Bronchial epithelial cell (primary cell): ENCODE measurements around the gene TSHR. TPM values are rescaled to one million over a fixed set of nuclear protein-coding genes. Genes with fewer than 3 reads are reported as not detected.

Experiments used
- DNase-seq: peaks from one replicate; pipeline ENCODE4 v3.0.0-alpha.2; 2010; ENCODE audit warnings: low read depth
- FAIRE-seq: peaks from 2 replicates; lab custom pipeline; 2011; peaks lifted over from hg19 to GRCh38; lab: Jason Lieb, UNC
- H3K27me3 ChIP-seq: 2 replicates; pipeline ENCODE4 v1.5.1; 2011; ENCODE audit warnings: low read length; ENCODE audit not compliant: control insufficient read depth, insufficient read depth
- H3K36me3 ChIP-seq: 2 replicates; pipeline ENCODE4 v1.5.1; 2011; ENCODE audit warnings: low read length; ENCODE audit not compliant: control insufficient read depth, insufficient read depth
- H3K4me3 ChIP-seq: 2 replicates; pipeline ENCODE4 v1.5.1; 2011; ENCODE audit warnings: mild to moderate bottlenecking, low read depth, low read length, control low read depth
- CTCF ChIP-seq: IDR thresholded peaks from 2 replicates; pipeline ENCODE4 v1.5.1; 2011; ENCODE audit warnings: mild to moderate bottlenecking, moderate library complexity, low read length, control low read depth, inconsistent platforms; ENCODE audit not compliant: insufficient read depth, severe bottlenecking
- total RNA-seq: library from RNA; depleted of rRNA; stranded (reverse); fragments of >200 nt; gene quantifications from 2 replicates; pipeline ENCODE4 v1.2.1, GENCODE V29; 2014

Gene TSHR
- total RNA-seq, 1 donor from 2014 or later: not detected

- Histone ChIP-seq H3K27me3 (no peaks in the 10 kb centered on the region), H3K36me3 (no peaks in the 10 kb centered on the region), H3K4me3 (no peak overlapping the region)
- peak; percentile 32 for DNase-seq
- no peak for TF ChIP-seq CTCF
- FAIRE-seq: no peak
Measured at GRCh38 chr14:81157431-81157830, 202.0 kb downstream of the TSHR start.

DNA sequence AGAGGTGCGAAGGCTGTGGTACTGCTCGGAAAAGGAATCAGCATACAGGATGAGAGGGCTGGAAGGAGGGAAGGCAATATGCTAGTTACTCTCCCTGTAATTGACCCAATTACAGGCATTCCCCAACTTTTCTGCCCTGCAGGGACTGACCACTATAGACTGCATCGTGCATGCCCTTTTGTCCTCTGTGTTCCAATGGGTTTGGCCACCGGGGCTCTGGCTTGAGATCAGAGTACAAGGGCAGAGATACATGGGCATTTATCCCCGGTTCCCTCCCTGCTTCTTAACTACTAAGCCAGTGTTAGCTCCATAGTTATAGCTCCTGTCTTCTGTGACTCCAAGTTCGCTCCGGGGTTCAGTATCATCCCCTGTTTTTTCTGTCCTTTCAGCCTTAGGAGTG, 205.7 kb downstream of the TSHR start:
- FAIRE-seq: no peak
- no peak for TF ChIP-seq CTCF
- H3K36me3 ChIP-seq: no peaks in the 10 kb centered on the region
- DNase-seq: no peak
- H3K4me3 ChIP-seq: no peak overlapping the region
- H3K27me3 ChIP-seq: no peaks in the 10 kb centered on the region

DNA sequence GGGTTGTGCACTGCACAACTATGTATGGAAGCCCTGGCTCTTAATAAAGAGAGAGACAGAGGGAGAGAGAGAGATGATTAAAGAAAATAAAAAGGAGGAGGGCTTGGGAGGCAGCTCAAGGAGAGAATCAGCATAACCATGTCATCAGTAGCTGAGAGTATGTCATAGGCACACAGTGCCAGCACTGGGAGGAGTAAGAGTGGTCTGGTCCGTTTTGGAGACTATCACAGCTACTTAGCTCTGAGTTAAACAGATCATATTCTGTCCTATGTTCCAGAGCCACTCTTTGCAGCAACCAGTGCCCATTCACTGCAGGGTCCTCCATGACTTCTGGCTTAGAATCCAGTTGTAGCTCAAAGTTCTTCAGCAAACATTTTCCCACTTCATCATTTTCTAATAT, 206.3 kb downstream of the TSHR start:
- no peak for TF ChIP-seq CTCF
- Histone ChIP-seq H3K27me3 (no peaks in the 10 kb centered on the region), H3K36me3 (no peaks in the 10 kb centered on the region), H3K4me3 (no peak overlapping the region)
- DNase-seq: no peak
- FAIRE-seq: no peak

DNA sequence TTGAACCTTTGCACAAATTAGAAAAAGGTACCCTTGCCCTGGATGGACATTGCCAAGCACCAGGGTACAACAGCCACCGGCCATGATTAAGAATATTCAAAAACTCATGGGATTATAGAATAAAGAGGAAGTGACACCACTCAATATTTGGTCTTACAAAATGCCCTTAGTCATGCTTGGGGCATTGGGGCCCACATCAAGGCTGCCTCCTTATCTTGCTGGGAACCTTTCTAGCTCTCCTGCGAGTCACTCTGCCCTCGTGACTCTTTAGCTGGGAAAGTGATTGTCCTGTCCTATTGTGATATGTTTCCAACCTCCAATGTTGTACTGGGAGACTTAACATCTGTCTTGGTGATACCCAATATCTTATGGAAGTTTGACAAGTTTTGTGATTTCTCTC, 207.5 kb downstream of the TSHR start:
- TF ChIP-seq CTCF: no peak
- H3K4me3 ChIP-seq: no peak overlapping the region
- no peak for FAIRE-seq
- DNase-seq: peak; percentile 72
- no peaks in the 10 kb centered on the region for H3K27me3 ChIP-seq
- H3K36me3 ChIP-seq: no peaks in the 10 kb centered on the region

- H3K4me3 ChIP-seq: no peak overlapping the region
- no peaks in the 10 kb centered on the region for H3K27me3 ChIP-seq
- FAIRE-seq (peak; percentile 96), DNase-seq (peak; percentile 94)
- peak; percentile 81 for TF ChIP-seq CTCF
- H3K36me3 ChIP-seq: no peaks in the 10 kb centered on the region
Measured at GRCh38 chr14:81164167-81164774, 208.8 kb downstream of the TSHR start.

- FAIRE-seq: no peak
- DNase-seq: no peak
- no peak for TF ChIP-seq CTCF
- no peaks in the 10 kb centered on the region for H3K27me3 ChIP-seq
- no peak overlapping the region for H3K4me3 ChIP-seq
- no peaks in the 10 kb centered on the region for H3K36me3 ChIP-seq
Measured at GRCh38 chr14:81165188-81165587, 209.8 kb downstream of the TSHR start.
